UCSD-AML1 (cell line): ENCODE data around the gene RPA3.

Experiments used
- DNase-seq: peaks from one replicate; lab custom pipeline; 2025; ENCODE audit not compliant: unreplicated experiment; lab: John Stamatoyannopoulos, UW

RPA3 gene

GRCh38 chr7:7612519-7612918, 105.9 kb downstream of the RPA3 start:
- DNase-seq, result no peak

GRCh38 chr7:7609330-7609729, 109.1 kb downstream of the RPA3 start:
- no peak for DNase-seq

GRCh38 chr7:7607010-7607409, 111.4 kb downstream of the RPA3 start:
- DNase-seq, result no peak

- no peak for DNase-seq
Observed at GRCh38 chr7:7596176-7596575, 122.2 kb downstream of the RPA3 start.

GRCh38 chr7:7595451-7595850, 123.0 kb downstream of the RPA3 start:
- DNase-seq, result no peak
